ENCODE results near the gene SPECC1. TPM values are rescaled to one million over a fixed set of nuclear protein-coding genes. Genes with fewer than 3 reads are reported as not detected.

The SPECC1 gene
- total and polyA plus RNA-seq, 3 donors from 2014 or later: 78.6 to 160 (median 148) TPM

DNA sequence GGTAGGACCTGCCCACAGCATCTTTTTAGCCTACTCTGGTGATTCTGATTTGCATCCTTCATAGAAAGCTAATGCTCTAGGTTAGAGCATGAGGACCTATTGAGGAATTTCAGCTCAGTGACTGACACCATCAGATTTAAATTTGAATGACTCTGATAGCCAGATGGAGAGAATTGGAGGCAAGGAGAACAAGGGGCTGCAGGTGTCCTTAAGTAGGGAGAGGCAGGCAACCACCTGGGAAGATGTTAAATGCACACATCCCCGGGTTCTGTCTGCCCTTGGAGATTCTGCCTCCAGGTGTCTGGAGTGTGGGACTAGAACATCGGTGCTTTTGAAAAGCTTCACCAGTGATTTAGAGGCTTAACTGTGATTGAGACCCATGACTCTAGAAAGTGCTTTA lies 221.8 kb downstream of the SPECC1 start:
- 66 to 86% methylated on average over 2 of the region's 2 CpGs for WGBS, 2 donors
- H3K4me3 ChIP-seq: no peak overlapping the region
- DNase-seq: no peak
- no peak overlapping the region for H3K27ac ChIP-seq
- peaks cover 22% of the 10 kb centered on the region for H3K4me1 ChIP-seq
- intact Hi-C loops (cut with DNase I; ENCODE audit: low total_unique reads): no loop called here
- H3K36me3 ChIP-seq (ENCODE audit: low read depth, missing control alignments): no peaks in the 10 kb centered on the region
- no peak for TF ChIP-seq POLR2A (IDR thresholded peaks at IDR 0.05)
- TF ChIP-seq, protein P1, sequence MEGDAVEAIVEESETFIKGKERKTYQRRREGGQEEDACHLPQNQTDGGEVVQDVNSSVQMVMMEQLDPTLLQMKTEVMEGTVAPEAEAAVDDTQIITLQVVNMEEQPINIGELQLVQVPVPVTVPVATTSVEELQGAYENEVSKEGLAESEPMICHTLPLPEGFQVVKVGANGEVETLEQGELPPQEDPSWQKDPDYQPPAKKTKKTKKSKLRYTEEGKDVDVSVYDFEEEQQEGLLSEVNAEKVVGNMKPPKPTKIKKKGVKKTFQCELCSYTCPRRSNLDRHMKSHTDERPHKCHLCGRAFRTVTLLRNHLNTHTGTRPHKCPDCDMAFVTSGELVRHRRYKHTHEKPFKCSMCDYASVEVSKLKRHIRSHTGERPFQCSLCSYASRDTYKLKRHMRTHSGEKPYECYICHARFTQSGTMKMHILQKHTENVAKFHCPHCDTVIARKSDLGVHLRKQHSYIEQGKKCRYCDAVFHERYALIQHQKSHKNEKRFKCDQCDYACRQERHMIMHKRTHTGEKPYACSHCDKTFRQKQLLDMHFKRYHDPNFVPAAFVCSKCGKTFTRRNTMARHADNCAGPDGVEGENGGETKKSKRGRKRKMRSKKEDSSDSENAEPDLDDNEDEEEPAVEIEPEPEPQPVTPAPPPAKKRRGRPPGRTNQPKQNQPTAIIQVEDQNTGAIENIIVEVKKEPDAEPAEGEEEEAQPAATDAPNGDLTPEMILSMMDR (IDR thresholded peaks at IDR 0.05): no peak
- H3K27me3 ChIP-seq: no peaks in the 10 kb centered on the region
- no peaks in the 10 kb centered on the region for H3K9me3 ChIP-seq

DNA sequence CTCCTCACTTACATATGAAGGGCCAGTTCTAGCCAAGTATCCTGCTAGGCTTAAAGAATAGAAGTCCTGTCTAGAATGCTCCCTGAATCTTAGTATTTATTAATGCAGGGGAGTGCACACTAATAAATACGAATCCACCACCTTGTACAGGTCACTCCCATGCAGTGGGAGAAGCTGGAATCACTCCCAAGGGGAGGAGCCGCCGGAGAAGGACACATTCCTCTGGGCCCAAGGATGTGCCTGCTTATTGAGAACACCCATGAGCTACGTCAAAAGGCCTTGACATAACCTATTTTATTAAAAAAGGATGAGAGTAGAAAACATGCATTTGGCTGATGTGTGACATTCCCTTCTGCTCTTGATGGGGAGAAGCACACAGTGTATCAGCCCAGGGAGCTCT lies 223.5 kb downstream of the SPECC1 start:
- 33 to 50% methylated on average over 4 of the region's 4 CpGs for WGBS, 2 donors
- DNase-seq: peak; percentile 64
- H3K27ac ChIP-seq: no peak overlapping the region
- no peaks in the 10 kb centered on the region for H3K36me3 ChIP-seq (ENCODE audit: low read depth, missing control alignments)
- intact Hi-C loops (cut with DNase I; ENCODE audit: low total_unique reads): no loop called here
- no peaks in the 10 kb centered on the region for H3K9me3 ChIP-seq
- no peak for TF ChIP-seq POLR2A (IDR thresholded peaks at IDR 0.05)
- TF ChIP-seq, protein P1 (IDR thresholded peaks at IDR 0.05): no peak
- peaks cover 13% of the 10 kb centered on the region for H3K4me1 ChIP-seq
- H3K27me3 ChIP-seq: no peaks in the 10 kb centered on the region
- H3K4me3 ChIP-seq: no peak overlapping the region

DNA sequence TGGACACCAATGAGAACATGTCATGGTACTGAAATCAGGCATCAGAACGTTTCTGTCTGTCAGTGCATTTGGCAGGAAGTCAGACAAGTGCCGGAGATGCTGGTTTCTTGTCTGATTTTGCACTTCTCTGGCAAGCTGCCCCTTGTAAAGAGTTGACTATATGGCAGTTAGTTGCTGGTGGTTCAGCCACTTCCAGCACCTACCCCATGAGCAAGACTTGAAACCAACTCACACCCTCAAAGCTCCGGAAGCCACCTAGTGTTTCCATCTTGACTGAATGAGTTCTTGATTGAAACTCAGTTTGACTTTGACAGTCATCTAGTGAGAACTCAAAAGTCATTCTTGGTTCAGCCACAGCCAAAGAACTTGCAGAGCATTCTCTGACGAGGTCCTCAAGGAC lies 225.1 kb downstream of the SPECC1 start:
- WGBS, 2 donors: 87 to 90% methylated on average over 4 of the region's 4 CpGs
- Histone ChIP-seq H3K27me3 (no peaks in the 10 kb centered on the region), H3K4me1 (peaks cover 13% of the 10 kb centered on the region), H3K4me3 (no peak overlapping the region), H3K27ac (no peak overlapping the region), H3K36me3 (ENCODE audit: low read depth, missing control alignments) (no peaks in the 10 kb centered on the region), H3K9me3 (no peaks in the 10 kb centered on the region)
- no peak for DNase-seq
- no peak for TF ChIP-seq POLR2A (IDR thresholded peaks at IDR 0.05)
- TF ChIP-seq, protein P1 (IDR thresholded peaks at IDR 0.05): no peak
- intact Hi-C loops (cut with DNase I; ENCODE audit: low total_unique reads): no loop called here

DNA sequence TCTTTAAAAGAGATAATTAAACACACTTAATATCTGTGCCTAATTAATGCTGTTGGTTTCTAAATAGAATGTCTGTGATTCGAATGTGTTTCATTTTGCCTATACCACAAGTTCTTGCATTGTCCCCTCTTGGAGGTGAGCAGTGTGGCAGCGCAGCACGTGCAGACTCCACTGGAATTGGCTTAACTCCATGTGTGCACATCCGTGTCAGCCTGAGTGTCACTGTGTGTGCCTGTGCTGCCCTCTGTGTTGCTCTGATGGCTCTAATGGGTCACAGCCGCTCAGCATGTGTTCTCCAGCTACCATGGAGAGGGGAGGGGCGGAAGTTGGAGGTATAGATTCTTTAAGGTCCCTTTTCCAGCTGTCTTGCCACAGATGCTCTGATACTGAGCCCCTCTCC lies 226.6 kb downstream of the SPECC1 start:
- intact Hi-C loops (cut with DNase I; ENCODE audit: low total_unique reads): no loop called here

More for the DNA sequence above, 226.6 kb downstream of the SPECC1 start:
- Histone ChIP-seq H3K27ac (no peak overlapping the region), H3K27me3 (no peaks in the 10 kb centered on the region), H3K9me3 (no peaks in the 10 kb centered on the region), H3K4me1 (peaks cover 13% of the 10 kb centered on the region), H3K4me3 (no peak overlapping the region), H3K36me3 (ENCODE audit: low read depth, missing control alignments) (no peaks in the 10 kb centered on the region)
- no peak for DNase-seq
- 72 to 79% methylated on average over 6 of the region's 6 CpGs for WGBS, 2 donors
- TF ChIP-seq POLR2A (IDR thresholded peaks at IDR 0.05): no peak
- TF ChIP-seq, protein P1 (IDR thresholded peaks at IDR 0.05): no peak
